Occipital lobe (tissue), 2 donors: ENCODE measurements around the gene GSAP. TPM values are rescaled to one million over a fixed set of nuclear protein-coding genes. Genes with fewer than 3 reads are reported as not detected.
A peak's percentile ranks its signal among the peaks of the same experiment; 100 is the strongest.
"Not testable (repeated sequence)": the region's sequence is repeated elsewhere in the genome, so short reads cannot be mapped to it uniquely, and the experiment has no call there.

ENCODE experiments used
- DNase-seq: peaks from one replicate; lab custom pipeline; 2025; lab: John Stamatoyannopoulos, UW
- total RNA-seq: library from RNA; depleted of rRNA; stranded (reverse); fragments of >200 nt; gene quantifications from one replicate; pipeline ENCODE4 v1.2.3, GENCODE V29; 2014

Gene GSAP
- total RNA-seq, 1 donor from 2014 or later: 12.6 TPM

DNA sequence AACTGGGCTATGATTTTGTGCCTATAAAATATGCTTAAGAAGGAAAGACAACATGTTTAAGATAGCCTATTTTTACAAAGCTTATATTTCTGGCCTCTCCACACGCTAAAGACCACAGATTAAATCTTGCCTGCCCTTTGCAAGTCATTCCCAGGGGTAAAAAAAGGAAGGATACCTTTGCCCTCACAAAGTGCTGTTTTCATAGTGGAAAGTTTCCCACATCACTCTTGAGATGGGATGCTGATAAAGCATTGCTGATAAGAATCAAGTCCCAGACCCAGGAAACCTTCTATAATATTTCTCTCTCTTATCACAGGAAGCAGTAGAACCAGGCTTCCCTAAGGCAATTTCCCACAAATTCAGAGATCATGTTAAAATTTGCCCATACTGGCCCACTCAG is 56.5 kb downstream of the GSAP start:
- no peak for DNase-seq

DNA sequence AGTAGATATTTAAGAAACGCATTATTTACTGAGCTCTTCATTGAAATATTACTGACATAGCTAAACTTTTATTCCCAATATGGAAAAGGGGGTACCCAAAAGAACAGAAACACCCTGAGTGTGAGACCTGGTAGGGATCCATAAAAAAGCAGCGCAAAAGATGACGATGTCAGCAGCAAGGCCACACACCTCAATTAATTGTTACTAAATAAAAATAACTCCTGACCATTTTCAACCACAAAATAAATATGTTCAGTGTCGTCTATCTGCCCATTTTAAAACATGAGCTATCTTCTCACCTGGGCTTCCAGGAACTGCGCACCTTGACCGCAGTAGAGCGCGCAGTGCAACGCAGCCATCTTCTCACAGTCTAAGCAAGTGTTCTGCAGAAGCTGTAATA is 61.2 kb downstream of the GSAP start:
- DNase-seq: no peak

- no peak for DNase-seq
These were observed 61.7 kb downstream of the GSAP start for GRCh38 chr7:77354484-77354883.

DNA sequence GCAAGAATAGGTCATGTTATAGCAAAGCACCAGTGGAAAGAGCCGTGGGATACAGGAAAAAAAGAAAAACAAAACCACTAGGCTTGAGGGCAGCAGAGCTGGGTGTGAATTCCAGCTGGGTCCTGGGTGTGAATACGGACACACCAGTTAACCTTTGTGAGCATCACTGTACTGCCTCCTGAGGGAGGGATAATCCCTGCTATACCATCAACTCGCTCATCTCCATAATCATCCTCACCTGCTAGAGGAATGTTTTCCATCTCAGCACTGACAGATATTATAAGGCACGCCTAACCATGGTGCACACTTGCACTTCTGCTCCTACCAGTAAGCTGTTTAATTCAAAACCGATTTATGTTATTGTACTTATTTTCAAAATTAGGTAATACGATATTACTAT is 62.2 kb downstream of the GSAP start:
- no peak for DNase-seq

GRCh38 chr7:77353407-77353721 is 62.8 kb downstream of the GSAP start:
- no peak for DNase-seq

DNA sequence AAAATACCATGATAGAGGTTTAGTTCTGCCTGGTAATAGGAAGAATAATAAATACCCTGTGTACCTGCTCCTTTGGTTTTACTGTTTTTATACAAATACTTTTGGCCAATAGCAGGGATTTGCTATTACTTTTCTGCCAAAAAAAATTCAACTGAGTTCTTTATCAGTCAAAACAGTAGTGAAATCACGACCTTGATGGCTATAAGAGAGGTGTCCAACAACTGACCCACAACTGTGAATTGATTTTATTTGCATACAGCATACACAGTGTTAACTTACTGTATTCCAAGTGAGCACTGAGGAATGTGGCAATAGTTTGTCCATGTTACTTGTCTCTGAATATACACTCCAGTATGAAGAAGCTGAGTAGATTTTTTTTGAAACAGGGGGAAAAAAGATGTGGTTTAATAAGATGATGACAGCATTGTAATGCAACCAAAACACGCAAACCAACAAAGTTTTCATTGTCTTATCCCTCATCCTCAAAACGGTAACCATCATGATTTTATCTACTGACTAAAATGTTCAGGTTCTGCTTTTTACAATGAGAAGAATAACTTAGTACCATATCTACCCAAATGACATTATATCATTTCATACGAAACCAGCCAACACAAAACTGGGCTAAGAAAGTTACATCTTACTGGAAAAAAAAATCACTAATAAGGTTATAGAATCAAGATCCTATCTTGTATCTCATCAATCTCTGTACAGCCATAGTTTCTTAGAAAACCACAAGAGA is 63.3 kb downstream of the GSAP start:
- no peak for DNase-seq

DNA sequence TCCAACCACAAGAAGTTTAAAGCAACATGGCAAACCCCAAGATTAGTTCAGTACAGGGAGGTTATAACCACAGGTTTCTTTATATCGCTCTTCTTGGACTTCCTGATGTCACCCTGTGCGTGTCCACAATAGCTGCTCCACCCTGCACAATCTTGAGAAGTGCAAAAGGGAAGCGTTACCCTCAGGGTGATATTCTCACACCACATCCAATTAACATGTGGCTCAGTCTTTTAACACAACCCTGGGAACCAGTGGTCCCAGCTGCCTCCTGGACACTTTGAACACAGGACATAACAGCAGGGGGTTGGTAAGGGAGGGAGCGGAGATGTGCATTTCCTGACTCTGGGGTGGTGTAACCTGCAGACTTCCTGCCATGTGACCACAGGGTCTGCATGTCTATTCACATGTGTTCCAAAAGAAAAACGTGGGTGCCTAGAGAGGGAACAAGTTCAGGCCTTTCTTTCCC is 64.6 kb downstream of the GSAP start:
- no peak for DNase-seq

DNA sequence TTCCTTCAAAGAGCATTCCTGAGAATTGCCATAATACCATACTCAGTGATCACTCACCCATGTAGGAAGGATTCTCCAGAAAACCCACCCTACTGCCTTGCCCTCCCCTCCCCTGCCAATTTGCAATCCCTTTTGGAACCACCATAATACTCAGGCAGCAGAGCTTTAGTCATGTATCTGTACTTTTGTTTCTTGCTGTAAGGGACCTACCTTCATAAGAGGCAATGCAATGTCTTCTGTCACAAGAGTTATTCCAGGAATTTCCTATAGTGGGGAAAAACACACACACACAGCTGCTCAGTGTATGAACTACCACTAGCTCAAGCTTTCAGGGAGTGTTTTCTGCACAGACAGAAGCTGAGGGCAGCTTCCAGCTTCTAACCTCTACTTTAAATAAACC is 67.0 kb downstream of the GSAP start:
- DNase-seq: no peak

- no peak for DNase-seq
These were observed 67.8 kb downstream of the GSAP start for GRCh38 chr7:77348371-77348813.

- no peak for DNase-seq
These were observed 69.7 kb downstream of the GSAP start for GRCh38 chr7:77346441-77346840.

DNA sequence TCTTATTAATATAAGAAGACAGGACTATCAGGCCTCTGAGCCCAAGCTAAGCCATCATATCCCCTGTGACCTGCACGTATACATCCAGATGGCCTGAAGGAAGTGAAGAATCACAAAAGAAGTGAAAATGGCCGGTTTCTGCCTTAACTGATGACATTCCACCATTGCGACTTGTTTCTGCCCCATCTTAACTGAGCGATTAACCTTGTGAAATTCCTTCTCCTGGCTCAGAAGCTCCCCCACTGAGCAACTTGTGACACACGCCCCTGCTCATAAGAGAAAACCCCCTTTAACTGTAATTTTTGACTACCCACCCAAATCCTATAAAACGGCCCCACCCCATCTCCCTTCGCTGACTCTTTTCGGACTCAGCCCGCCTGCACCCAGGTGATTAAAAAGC is 70.7 kb downstream of the GSAP start:
- DNase-seq: not testable (repeated sequence)

DNA sequence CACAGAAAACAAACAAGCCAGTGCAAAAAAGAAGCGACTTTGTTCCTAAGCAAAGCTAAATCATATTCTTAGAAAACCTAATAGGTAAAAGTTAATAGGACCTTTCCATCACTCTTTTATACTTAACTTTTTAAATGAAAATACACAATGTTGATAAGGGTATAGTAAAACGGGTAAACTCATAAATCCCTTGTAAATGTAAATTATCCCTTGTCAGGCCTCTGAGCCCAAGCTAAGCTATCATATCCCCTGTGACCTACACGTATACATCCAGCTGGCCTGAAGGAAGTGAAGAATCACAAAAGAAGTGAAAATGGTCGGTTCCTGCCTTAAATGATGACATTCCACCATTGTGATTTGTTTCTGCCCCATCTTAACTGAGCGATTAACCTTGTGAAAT is 76.4 kb downstream of the GSAP start:
- no peak for DNase-seq

DNA sequence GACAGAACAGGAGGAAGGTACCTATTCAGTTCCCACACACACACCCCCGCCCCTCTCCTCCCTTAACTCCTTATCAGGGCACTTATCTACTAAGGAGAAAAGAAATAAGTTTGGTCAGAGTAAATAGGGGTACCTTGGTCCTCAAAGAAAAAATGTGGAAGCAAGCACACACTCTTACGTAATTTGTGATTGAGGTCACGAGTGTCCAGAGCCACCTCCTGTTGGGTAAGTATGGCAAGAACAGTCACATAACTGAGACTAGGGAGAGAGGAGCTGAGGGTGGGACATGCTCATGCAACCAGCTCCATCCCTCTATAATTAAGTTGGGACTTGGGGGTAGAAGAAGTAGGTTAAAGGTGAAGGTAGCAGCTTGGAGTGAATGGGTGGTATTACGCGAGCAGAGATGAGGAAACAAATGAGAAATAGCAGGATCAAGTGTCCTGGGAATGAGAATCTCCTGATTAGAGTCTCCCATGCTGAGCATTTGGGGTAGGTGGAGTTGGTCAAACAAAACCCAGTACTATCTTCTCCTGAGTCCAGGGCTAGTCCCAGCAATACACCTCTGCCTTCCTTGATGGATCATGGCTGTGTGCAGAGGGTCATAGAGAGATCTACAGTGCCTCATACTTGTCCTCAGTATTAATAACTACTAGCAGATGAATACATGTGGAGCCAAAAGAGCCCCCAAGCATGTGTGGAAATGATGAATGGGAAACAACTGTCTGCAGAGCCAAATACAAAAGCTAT is 77.1 kb downstream of the GSAP start:
- DNase-seq: no peak

DNA sequence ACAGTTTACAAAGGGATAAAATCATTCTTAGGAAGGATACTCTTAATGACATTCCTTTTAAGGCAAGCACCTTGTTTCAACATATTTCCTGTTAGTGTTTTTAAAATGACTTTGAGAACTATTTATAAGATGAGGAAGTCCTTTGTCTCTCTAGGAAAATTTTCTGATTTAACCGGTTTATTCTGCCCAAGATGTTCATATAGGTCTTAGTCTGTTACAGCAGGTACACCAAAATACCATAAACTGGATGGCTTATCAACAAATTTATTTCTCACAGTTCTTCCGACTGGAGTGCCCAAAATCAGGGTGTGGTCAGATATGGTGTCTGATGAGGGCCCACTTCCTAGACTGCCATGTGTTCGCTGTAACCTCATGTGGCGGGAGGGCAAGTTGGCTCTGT is 77.9 kb downstream of the GSAP start:
- DNase-seq: no peak

DNA sequence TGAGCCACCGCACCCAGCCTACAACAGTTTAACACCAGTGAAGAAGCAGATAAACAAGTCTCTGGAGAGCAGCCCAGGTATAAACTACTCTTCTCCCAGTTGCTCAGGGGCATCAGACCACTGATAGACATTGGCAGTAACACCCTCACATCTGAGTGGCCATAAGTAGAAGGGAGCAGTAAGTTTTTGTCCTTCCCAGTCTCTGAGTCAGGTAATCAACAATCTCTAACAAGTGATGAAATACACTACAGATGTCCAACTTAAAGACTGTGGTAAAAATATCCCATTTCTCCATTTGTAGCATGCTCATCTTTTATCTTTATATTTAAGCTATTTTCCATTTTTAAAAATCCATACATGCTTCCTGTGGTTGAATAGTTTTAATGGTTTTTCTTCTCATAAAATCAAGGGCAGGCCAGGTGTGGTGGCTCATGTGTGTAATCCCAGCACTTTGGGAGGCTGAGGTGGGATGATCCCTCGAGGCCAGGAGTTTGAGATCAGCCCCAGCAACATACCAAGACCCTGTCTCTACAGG is 78.6 kb downstream of the GSAP start:
- DNase-seq: no peak

DNA sequence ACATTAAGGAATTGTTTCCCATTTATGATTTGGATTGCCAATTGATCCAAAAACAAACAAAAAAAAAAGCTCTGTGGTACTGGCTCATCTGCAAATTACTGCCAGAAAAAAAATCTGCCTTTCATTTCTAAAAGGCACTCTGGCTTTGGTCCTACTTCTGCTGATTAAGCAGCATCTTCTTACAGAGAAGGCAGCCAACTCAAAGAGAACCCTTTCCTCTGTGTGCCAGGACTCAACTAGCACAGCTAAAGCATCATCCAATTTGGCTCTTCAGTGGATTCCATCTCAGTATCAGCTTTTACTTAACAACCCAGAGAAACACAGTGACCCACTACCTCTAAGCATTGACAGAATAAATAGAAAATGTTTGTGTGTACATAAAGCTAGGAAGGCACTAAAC is 80.6 kb downstream of the GSAP start:
- no peak for DNase-seq

DNA sequence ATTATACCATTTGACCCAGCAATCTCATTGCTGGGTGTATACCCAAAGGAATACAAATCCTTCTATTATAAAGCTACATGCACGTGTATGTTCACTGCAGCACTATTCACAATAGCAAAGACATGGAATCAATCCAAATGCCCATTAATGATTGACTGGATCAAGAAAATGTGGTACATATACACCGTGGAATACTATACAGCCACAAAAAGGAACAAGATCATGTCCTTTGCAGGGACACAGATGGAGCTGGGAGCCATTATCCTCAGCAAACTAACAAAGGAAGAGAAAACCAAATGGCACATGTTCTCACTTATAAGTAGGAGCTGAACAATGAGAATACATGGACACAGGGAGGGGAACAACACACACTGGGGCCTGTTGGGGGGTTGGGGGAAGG is 82.1 kb downstream of the GSAP start:
- DNase-seq: not testable (repeated sequence)

DNA sequence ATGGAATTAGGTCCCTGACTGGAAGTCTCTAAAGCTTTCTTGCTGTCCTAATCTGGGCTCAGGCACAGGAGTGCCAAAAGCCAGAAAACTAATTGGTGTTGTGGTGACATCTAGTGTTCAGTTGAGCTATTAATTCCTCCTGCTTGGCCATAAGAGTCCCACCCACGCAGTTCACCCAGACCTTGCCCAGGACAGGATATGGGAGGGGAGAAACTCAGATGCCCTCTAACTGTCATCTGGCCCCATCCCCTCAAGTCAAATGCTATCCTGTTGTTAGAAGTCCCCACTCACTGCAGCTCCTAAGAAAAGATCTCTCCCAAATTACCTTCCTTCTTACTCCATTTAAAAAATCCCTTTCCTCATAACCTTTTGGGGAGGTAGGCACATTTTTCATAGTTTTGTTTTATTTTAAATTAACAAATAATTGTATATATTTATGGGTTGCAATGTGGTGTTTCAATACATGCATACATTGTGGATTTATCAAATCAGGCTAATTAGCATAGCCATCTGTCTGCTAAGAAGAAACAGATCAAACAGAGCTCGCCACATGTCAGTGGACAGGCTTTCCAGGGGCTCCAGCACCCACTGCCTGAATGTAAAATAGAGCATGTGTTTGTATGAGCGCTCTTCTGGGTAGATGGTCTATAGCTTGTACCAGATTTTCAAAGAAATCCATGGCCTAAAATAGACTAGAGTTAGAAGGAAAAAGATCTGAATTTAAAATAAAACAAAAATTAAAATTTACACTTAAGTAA is 84.0 kb downstream of the GSAP start:
- peak; percentile 23 for DNase-seq

GRCh38 chr7:77330169-77330882 is 85.8 kb downstream of the GSAP start:
- DNase-seq: no peak

DNA sequence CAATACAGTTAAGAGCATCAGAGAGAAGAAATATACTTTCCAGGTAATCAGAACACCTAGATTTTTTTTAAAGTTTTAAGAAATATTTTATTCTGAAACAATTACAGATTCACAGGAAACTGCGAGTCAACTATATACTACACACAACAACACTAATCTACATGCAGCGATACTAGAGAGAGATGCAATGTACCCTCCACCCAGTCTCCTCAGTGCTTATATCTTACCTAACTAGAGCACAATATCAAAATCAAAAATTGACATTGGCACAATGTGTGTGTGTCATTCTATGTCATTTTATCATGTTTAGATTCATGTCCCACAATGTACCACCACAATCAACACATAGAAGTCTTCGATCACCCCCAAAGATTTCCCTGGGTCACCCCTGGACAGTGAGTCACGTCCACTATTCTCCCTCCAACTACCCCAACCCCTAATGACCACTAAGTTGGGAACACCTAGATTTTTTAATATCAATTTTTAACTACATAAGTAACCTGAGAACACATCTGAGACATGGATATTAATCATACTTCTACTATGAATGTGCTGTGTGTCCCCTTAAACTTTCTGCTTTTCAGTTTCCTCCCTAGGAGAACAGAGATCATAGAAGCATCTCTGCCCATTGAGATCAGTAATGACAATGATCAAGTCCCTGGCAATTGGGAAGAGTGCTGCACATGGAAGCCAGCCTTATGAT is 86.5 kb downstream of the GSAP start:
- no peak for DNase-seq

DNA sequence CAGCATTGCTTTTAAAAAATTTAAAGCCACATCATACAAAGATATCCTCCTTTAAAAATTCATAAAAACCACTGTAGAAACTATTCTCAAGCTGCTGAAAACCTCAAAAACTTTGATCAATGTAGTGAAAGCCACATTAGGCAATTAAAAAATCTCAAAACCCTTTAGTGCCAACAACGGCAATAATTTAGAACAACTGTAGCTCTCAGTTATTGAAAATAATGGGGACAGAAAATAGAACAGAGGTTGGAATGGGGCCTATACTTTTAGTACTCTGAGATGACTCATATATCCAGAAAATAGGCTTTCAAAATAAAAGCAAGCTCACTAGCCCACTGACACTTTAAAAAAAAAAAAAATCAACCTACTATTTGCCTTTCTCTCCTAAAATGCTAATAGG is 87.5 kb downstream of the GSAP start:
- no peak for DNase-seq
